ENCODE results near the gene SPINT4.
A peak's percentile ranks its signal among the peaks of the same experiment; 100 is the strongest.

SPINT4 gene

DNA sequence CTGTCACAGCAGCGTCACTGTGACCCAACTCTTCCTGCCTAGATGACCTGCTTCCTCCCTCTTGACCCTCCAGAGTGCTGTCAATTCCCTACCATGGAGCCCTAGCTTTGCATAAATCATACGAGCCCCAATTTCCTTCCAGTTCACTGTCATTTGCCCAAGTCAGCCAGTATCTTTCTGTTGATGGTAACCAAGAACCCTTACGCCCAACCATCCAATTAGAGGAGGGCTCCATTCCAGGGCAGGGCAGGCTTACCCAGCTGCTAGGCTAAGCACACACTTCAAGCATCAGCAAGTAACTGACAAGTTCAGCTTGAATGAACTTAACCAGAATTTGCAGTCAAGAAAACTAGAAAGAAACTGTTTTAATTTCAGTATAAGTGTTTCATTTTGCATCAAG, 43.8 kb downstream of the SPINT4 start:
- no peak for DNase-seq

DNA sequence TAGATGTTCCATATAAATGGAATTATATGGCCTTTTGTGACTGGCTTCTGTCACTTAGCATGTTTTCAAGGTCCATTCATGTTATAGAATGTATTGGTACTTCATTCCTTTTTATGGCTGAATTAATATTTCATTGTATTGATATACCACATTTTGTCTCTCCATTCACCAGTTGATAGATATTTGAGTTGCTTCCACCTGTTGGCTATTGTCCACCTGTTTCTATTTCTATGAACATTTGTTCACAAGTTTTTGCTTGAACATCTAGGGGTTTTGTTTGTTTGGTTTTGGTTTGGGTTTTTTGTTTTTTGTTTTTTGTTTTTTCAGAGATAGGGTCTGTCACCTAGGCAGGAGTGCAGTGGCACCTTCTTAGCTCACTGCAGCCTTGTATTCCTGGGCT, 46.3 kb downstream of the SPINT4 start:
- no peak for DNase-seq

- peak; percentile 38 to 39 for DNase-seq
Observed at GRCh38 chr20:45771182-45771759, 49.1 kb downstream of the SPINT4 start.

DNA sequence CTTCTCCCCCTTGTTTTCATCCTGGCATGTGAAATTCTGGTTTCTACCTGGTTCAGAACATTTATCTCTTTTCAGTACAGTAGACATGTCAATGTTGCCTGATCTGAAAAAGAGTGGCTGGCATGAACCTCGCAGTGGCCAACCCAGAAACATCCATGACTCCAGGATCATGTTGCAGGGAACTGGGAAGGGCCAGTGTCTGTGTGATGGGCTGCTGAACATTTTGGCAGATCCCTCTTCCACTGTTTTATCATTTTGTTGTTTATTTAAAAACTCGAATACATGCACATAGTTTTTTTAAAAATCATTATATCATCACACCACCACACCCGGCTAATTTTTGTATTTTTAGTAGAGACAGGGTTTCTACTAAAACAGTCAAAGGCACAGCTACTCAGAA, 50.5 kb downstream of the SPINT4 start:
- no peak for DNase-seq

DNA sequence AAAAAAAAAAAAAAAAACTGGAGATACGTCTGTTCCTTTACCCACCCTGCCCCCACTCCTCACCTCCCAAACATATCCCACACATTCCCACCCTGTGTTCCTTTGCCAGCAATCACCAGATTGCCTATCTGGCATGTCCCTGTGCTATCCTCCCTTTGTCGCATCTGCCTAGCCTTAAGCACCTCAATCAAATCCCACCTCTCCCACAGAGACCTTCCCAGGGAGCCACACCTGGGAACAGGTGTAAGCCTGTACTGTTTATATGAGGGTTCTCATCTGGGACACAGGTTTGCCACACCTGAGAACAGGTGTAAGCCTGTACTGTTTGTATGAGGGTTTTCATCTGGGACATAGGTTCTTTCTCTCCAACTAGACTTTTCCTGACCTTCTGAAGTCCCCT, 52.8 kb downstream of the SPINT4 start:
- DNase-seq, result no peak

DNA sequence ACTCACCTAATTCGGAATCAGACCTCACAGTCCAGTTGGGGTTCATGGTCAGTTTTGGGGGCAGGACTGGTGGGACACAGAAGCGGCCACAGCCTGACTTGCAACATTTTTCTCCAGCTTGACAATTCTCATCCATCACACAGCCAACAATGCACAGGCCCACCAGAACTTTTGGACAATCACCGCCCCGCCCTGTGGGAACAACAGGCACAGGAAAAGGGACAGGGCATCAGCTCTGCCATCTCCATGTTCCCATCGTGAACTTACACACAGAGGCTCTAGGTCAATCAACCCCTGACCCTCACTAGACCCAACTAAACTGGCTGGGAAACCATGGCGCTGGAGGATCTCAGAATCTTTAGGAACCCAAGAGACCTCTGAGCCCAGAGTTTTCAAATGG, 53.3 kb downstream of the SPINT4 start:
- DNase-seq, result no peak
